Middle frontal gyrus (tissue), 1 donor: ENCODE measurements around the gene CTNNA2.

ENCODE experiments used
- DNase-seq: peaks from one replicate; pipeline ENCODE4 v3.0.0-alpha.2; 2015; ENCODE audit warnings: low spot score; ENCODE audit errors: extremely low spot score

The CTNNA2 gene

GRCh38 chr2:80256782-80257167, 743.9 kb downstream of the CTNNA2 start:
- no peak for DNase-seq

- no peak for DNase-seq
Measured at GRCh38 chr2:80257450-80257849, 744.6 kb downstream of the CTNNA2 start.

GRCh38 chr2:80258341-80258740, 745.5 kb downstream of the CTNNA2 start:
- no peak for DNase-seq

GRCh38 chr2:80258793-80259192, 745.9 kb downstream of the CTNNA2 start:
- DNase-seq, result no peak

GRCh38 chr2:80259292-80259691, 746.4 kb downstream of the CTNNA2 start:
- no peak for DNase-seq

GRCh38 chr2:80266231-80266630, 753.4 kb downstream of the CTNNA2 start:
- DNase-seq, result peak; percentile 8

GRCh38 chr2:80269806-80270205, 757.0 kb downstream of the CTNNA2 start:
- DNase-seq, result no peak

- DNase-seq, result no peak
Measured at GRCh38 chr2:80280598-80280997, 767.7 kb downstream of the CTNNA2 start.

- DNase-seq, result no peak
Measured at GRCh38 chr2:80281049-80281448, 768.2 kb downstream of the CTNNA2 start.

GRCh38 chr2:80288576-80288975, 775.7 kb downstream of the CTNNA2 start:
- DNase-seq, result peak; percentile 75

- DNase-seq, result no peak
Measured at GRCh38 chr2:80291656-80292055, 778.8 kb downstream of the CTNNA2 start.

GRCh38 chr2:80292474-80292873, 779.6 kb downstream of the CTNNA2 start:
- DNase-seq, result no peak

- DNase-seq, result no peak
Measured at GRCh38 chr2:80293039-80293438, 780.2 kb downstream of the CTNNA2 start.

GRCh38 chr2:80298954-80299353, 786.1 kb downstream of the CTNNA2 start:
- DNase-seq, result no peak

- no peak for DNase-seq
Measured at GRCh38 chr2:80299661-80300060, 786.8 kb downstream of the CTNNA2 start.

- no peak for DNase-seq
Measured at GRCh38 chr2:80300346-80300745, 787.5 kb downstream of the CTNNA2 start.

GRCh38 chr2:80300954-80301353, 788.1 kb downstream of the CTNNA2 start:
- DNase-seq, result no peak

- DNase-seq, result no peak
Measured at GRCh38 chr2:80302001-80302313, 789.1 kb downstream of the CTNNA2 start.

GRCh38 chr2:80302314-80303005, 789.6 kb downstream of the CTNNA2 start:
- DNase-seq, result no peak

GRCh38 chr2:80303006-80303908, 790.4 kb downstream of the CTNNA2 start:
- no peak for DNase-seq

- no peak for DNase-seq
Measured at GRCh38 chr2:80303909-80304837, 791.3 kb downstream of the CTNNA2 start, which contains the start of gene LRRTM1. Gene LRRTM1 (minus strand): TSS chr2:80304752. CDS start chr2:80303819, 933 bp downstream.

- no peak for DNase-seq
Measured at GRCh38 chr2:80311304-80311703, 798.5 kb downstream of the CTNNA2 start.
